OCI-LY7 (cell line): ENCODE results near the gene RPUSD3. TPM values are rescaled to one million over a fixed set of nuclear protein-coding genes. Genes with fewer than 3 reads are reported as not detected.

Experiments
- BruUV-seq: library from RNA; stranded (reverse); fragments of 400-500 nt; replicated peaks from 2 replicates; lab custom pipeline; 2021; lab: Mats Ljungman, UMichigan
- CTCF ChIA-PET: fragments of 300-600 bp; sonication (Branson Sonifier 250); formaldehyde crosslinking; loops from one replicate; lab custom pipeline; 2022; ENCODE audit warnings: antibody characterized with exemption; ENCODE audit not compliant: unreplicated experiment; lab: Charles Lee
- POLR2A ChIA-PET: fragments of 300-600 bp; sonication (Branson Sonifier 250); formaldehyde crosslinking; loops from one replicate; lab custom pipeline; 2022; ENCODE audit warnings: antibody characterized with exemption; lab: Charles Lee
- DNase-seq: peaks from one replicate; pipeline ENCODE4 v3.0.0-alpha.2; 2015; ENCODE audit warnings: low spot score
- H2AFZ ChIP-seq: fragments of 200-600 bp; sonication (generic), shearing (Covaris generic); 2 replicates; pipeline ENCODE4 v1.6.1; 2014; ENCODE audit warnings: mild to moderate bottlenecking, antibody characterized with exemption, low read length, moderate library complexity
- H3K27ac ChIP-seq: fragments of 200-600 bp; sonication (generic); 2 replicates; pipeline ENCODE4 v1.5.1; 2014; ENCODE audit warnings: mixed run types, low read depth, mild to moderate bottlenecking, moderate library complexity, low read length, inconsistent platforms; ENCODE audit not compliant: poor library complexity, severe bottlenecking
- H3K36me3 ChIP-seq: fragments of 200-600 bp; sonication (generic); 2 replicates; pipeline ENCODE4 v1.6.1; 2014; ENCODE audit warnings: mild to moderate bottlenecking, antibody characterized with exemption, low read length, moderate library complexity, mixed read lengths; ENCODE audit not compliant: insufficient read depth
- H3K4me1 ChIP-seq: fragments of 200-600 bp; sonication (generic); 2 replicates; pipeline ENCODE4 v1.5.1; 2014; ENCODE audit warnings: mild to moderate bottlenecking, low read length; ENCODE audit not compliant: insufficient read depth, poor library complexity, severe bottlenecking
- H3K4me2 ChIP-seq: fragments of 200-600 bp; sonication (generic); 2 replicates; pipeline ENCODE4 v1.6.1; 2014; ENCODE audit warnings: mild to moderate bottlenecking, low read length
- H3K4me3 ChIP-seq: fragments of 200-600 bp; sonication (generic); 2 replicates; pipeline ENCODE4 v1.5.1; 2014; ENCODE audit warnings: mild to moderate bottlenecking, low read depth, low read length; ENCODE audit not compliant: poor library complexity, severe bottlenecking
- H3K79me2 ChIP-seq: fragments of 200-600 bp; sonication (generic); 2 replicates; pipeline ENCODE4 v1.6.1; 2016; ENCODE audit warnings: low read depth, mild to moderate bottlenecking, low read length, moderate library complexity, mixed read lengths; ENCODE audit not compliant: insufficient read depth
- H3K9me2 ChIP-seq: fragments of 200-600 bp; sonication (generic); 2 replicates; pipeline ENCODE4 v1.6.1; 2016; ENCODE audit warnings: mild to moderate bottlenecking, low read length, mixed read lengths; ENCODE audit not compliant: insufficient read depth
- H3K9me3 ChIP-seq: fragments of 200-600 bp; sonication (generic); 2 replicates; pipeline ENCODE4 v1.6.1; 2014; ENCODE audit warnings: mild to moderate bottlenecking, mixed run types, low read length, mixed read lengths
- H4K20me1 ChIP-seq: fragments of 200-600 bp; sonication (generic); 2 replicates; pipeline ENCODE4 v1.6.1; 2014; ENCODE audit warnings: mild to moderate bottlenecking, antibody characterized with exemption, low read length, moderate library complexity, mixed read lengths; ENCODE audit not compliant: insufficient read depth
- EZH2phosphoT487 ChIP-seq: fragments of 200-600 bp; sonication (generic); IDR thresholded peaks from 2 replicates; pipeline ENCODE4 v1.6.1; 2018; ENCODE audit warnings: low read depth, borderline replicate concordance, mild to moderate bottlenecking, mixed run types, antibody characterized with exemption, low read length, moderate library complexity, mixed read lengths
- intact Hi-C: fragments of 100-400 bp; cut with micrococcal nuclease; formaldehyde crosslinking; loops from one replicate; pipeline ENCODE4 v1.10.0; 2022; ENCODE audit not compliant: unreplicated experiment
- total RNA-seq, 2 experiments: library from RNA; depleted of rRNA in 1 of 2; stranded (reverse); fragments of >200 nt in 1 of 2; shearing (Covaris generic) in 1 of 2; gene quantifications; 2 replicates each; pipeline ENCODE4 v1.2.3, GENCODE V29; 2014 to 2022
- TF ChIP-seq, protein P1 (sequence below): fragments of 200-600 bp; sonication (generic); conservative IDR thresholded peaks from 2 replicates; pipeline ENCODE4 v1.5.1; 2014; ENCODE audit warnings: mild to moderate bottlenecking, antibody characterized with exemption, low read length, moderate library complexity, mixed read lengths

Gene RPUSD3
- total RNA-seq, 2 experiments from 2014 or later = 44.2 to 59.2 TPM

DNA sequence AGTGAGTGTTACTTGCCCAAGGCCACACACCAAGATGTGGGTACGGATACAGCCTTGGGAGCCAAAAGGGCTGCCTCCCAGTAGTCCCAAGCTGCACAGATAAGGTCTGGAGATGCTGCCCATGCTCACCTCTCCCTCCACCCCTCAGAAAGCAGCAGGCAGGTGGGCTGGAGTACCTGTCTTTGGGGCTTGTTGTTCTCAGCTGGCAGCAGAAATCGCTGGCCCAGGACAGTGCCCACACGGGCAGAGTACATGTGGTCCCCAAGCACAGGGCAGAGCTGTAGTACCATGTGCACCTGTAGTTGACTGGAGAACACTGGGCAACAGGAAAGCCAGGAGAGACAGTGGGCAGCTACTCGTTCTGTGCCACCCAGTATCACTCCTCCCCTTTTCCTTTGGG is 5.0 kb downstream of the RPUSD3 start:
- no peaks in the 10 kb centered on the region for H3K9me3 ChIP-seq
- H4K20me1 ChIP-seq = no peaks in the 10 kb centered on the region
- H2AFZ ChIP-seq = no peak overlapping the region
- no peak overlapping the region for H3K4me3 ChIP-seq
- POLR2A ChIA-PET = interaction anchor here (0.6 kb wide), 2 partner anchors 246 to 776 kb away, joined by 3 read pairs; no protein-coding TSS in a partner anchor
- no peaks in the 10 kb centered on the region; the same call in 1 of the 2 replicates for H3K79me2 ChIP-seq
- H3K9me2 ChIP-seq = no peaks in the 10 kb centered on the region
- BruUV-seq = no TSS peak
- H3K4me1 ChIP-seq = peaks cover 11% of the 10 kb centered on the region
- no peak for TF ChIP-seq EZH2phosphoT487
- TF ChIP-seq, protein P1, sequence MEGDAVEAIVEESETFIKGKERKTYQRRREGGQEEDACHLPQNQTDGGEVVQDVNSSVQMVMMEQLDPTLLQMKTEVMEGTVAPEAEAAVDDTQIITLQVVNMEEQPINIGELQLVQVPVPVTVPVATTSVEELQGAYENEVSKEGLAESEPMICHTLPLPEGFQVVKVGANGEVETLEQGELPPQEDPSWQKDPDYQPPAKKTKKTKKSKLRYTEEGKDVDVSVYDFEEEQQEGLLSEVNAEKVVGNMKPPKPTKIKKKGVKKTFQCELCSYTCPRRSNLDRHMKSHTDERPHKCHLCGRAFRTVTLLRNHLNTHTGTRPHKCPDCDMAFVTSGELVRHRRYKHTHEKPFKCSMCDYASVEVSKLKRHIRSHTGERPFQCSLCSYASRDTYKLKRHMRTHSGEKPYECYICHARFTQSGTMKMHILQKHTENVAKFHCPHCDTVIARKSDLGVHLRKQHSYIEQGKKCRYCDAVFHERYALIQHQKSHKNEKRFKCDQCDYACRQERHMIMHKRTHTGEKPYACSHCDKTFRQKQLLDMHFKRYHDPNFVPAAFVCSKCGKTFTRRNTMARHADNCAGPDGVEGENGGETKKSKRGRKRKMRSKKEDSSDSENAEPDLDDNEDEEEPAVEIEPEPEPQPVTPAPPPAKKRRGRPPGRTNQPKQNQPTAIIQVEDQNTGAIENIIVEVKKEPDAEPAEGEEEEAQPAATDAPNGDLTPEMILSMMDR = no peak
- no peak overlapping the region for H3K4me2 ChIP-seq
- CTCF ChIA-PET = no interaction called here
- intact Hi-C loops = no loop called here
- H3K36me3 ChIP-seq = peaks cover 73% of the 10 kb centered on the region
- H3K27ac ChIP-seq = no peak overlapping the region
- no peak for DNase-seq

DNA sequence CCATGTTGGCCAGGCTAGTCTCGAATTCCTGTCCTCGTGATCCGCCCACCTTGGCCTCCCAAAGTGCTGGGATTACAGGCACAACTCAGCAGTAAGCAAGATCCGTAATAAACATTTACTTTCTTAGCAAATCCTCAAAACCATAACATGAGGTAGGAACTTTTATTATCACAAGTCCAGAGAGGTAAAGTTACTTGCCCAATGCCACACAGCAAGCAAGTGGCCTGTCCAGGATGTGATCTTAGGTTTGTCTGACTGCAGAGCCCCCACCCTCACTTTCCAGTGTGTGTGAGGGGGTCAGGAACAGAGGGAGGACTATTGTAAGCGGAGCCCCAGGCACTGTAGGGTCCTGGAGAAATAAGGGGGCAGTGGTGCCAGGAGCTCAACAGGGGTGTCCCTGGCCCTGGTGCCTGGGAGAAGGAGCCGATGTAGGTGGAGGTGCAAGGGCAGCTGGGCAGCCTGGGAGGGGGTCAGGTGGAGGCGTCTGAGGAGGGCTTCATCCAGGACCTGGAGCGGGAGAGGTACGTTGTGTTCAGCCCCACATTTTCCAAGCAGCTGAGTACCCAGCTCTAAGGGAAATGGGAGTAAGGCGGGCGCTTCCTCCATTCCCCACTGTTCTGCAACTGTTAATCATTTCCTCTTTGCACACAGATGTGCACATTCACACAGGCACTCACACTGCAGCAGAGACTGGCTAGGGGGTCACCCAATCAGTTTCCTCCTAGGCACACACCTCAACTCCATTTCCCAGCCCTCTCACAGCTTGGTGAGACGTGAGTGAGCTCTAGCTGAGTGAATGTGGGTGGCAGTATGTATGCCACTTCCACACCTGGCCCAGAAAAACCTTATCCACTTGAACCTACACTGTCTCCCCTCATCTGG is 5.9 kb downstream of the RPUSD3 start:
- intact Hi-C loops = no loop called here
- no TSS peak for BruUV-seq
- H3K36me3 ChIP-seq = peaks cover 81% of the 10 kb centered on the region
- H2AFZ ChIP-seq = no peak overlapping the region
- H3K4me3 ChIP-seq = no peak overlapping the region
- no peaks in the 10 kb centered on the region for H4K20me1 ChIP-seq
- no peak for DNase-seq
- H3K4me1 ChIP-seq = peaks cover 8% of the 10 kb centered on the region
- POLR2A ChIA-PET = no interaction called here
- TF ChIP-seq, protein P1 = no peak
- TF ChIP-seq EZH2phosphoT487 = no peak
- H3K9me2 ChIP-seq = no peaks in the 10 kb centered on the region
- CTCF ChIA-PET = no interaction called here
- no peaks in the 10 kb centered on the region for H3K9me3 ChIP-seq
- H3K4me2 ChIP-seq = no peak overlapping the region
- H3K27ac ChIP-seq = no peak overlapping the region
- no peaks in the 10 kb centered on the region; the same call in 1 of the 2 replicates for H3K79me2 ChIP-seq
